HEK293 (cell line): ENCODE measurements around the gene PIP4K2A.

Experiments used
- CTCF ChIA-PET: fragments of 350-600 bp; formaldehyde crosslinking; extraction: SDS; loops from one replicate; lab custom pipeline; 2021; ENCODE audit warnings: antibody characterized with exemption; lab: Yijun Ruan, JAX
- POLR2A ChIA-PET: fragments of 300-600 bp; formaldehyde crosslinking; extraction: SDS; loops from one replicate; lab custom pipeline; 2020; ENCODE audit warnings: antibody characterized with exemption, inconsistent platforms; lab: Yijun Ruan, JAX
- H3K27ac ChIP-seq: fragments of 200-500 bp; sonication (Bioruptor generic); 2 replicates; pipeline ENCODE4 v1.5.1; 2014; ENCODE audit warnings: low read depth, low read length, control low read depth, inconsistent platforms; ENCODE audit errors: extremely low read depth
- H3K36me3 ChIP-seq, 2 experiments: fragments of 200-500 bp in 1 of 2; sonication (Bioruptor generic) in 1 of 2; 1 replicate in 1 of 2; 2 replicates in 1 of 2; pipeline ENCODE4 v1.5.1; 2014 to 2017; ENCODE audit warnings: inconsistent platforms in 2 of 2, low read length in 2 of 2; ENCODE audit not compliant: control insufficient read depth in 2 of 2, insufficient read depth in 1 of 2
- H3K4me1 ChIP-seq: fragments of 200-500 bp; sonication (Bioruptor generic); 2 replicates; pipeline ENCODE4 v1.5.1; 2014; ENCODE audit warnings: mild to moderate bottlenecking, low read length, inconsistent platforms; ENCODE audit not compliant: control insufficient read depth, insufficient read depth
- H3K4me3 ChIP-seq: 2 replicates; pipeline ENCODE4 v1.5.1; 2011; ENCODE audit warnings: low read depth, mild to moderate bottlenecking, control low read depth, low read length, moderate library complexity
- H3K9me3 ChIP-seq: fragments of 200-500 bp; sonication (Bioruptor generic); 2 replicates; pipeline ENCODE4 v1.5.1; 2014; ENCODE audit warnings: low read depth, low read length, inconsistent platforms; ENCODE audit not compliant: control insufficient read depth, insufficient read depth
- EGR2 ChIP-seq: fragments of 450-650 bp; formaldehyde crosslinking; IDR thresholded peaks from 2 replicates; pipeline ENCODE4 v1.5.1; 2016; ENCODE audit warnings: low read depth, missing biosample characterization, missing genetic modification characterization
- OSR2 ChIP-seq: fragments of 450-650 bp; formaldehyde crosslinking; IDR thresholded peaks from 2 replicates; pipeline ENCODE4 v1.5.1; 2016; ENCODE audit warnings: missing biosample characterization, missing genetic modification characterization
- RBAK ChIP-seq: fragments of 450-650 bp; formaldehyde crosslinking; IDR thresholded peaks from 2 replicates; pipeline ENCODE4 v1.5.1; 2016; ENCODE audit warnings: missing biosample characterization, missing genetic modification characterization
- SCRT2 ChIP-seq: fragments of 450-650 bp; formaldehyde crosslinking; IDR thresholded peaks from 2 replicates; pipeline ENCODE4 v1.5.1; 2016; ENCODE audit warnings: missing biosample characterization, missing genetic modification characterization
- TRIM28 ChIP-seq: IDR thresholded peaks from 2 replicates; pipeline ENCODE4 v1.6.1; 2011; ENCODE audit warnings: low read length, control low read depth, borderline replicate concordance
- ZFHX2 ChIP-seq: fragments of 450-650 bp; formaldehyde crosslinking; conservative IDR thresholded peaks from 2 replicates; pipeline ENCODE4 v1.5.1; 2016; ENCODE audit warnings: missing biosample characterization, missing genetic modification characterization
- ZNF140 ChIP-seq: fragments of 450-650 bp; formaldehyde crosslinking; IDR thresholded peaks from 2 replicates; pipeline ENCODE4 v1.5.1; 2016; ENCODE audit warnings: missing biosample characterization, missing genetic modification characterization
- ZNF175 ChIP-seq: fragments of 450-650 bp; formaldehyde crosslinking; IDR thresholded peaks from 2 replicates; pipeline ENCODE4 v1.5.1; 2016; ENCODE audit warnings: missing biosample characterization, missing genetic modification characterization
- ZNF184 ChIP-seq: fragments of 450-650 bp; IDR thresholded peaks from 2 replicates; pipeline ENCODE4 v1.5.1; 2018; ENCODE audit warnings: missing biosample characterization, mild to moderate bottlenecking, missing genetic modification characterization
- ZNF214 ChIP-seq: fragments of 450-650 bp; formaldehyde crosslinking; IDR thresholded peaks from 2 replicates; pipeline ENCODE4 v1.5.1; 2017; ENCODE audit warnings: missing biosample characterization, mild to moderate bottlenecking, missing genetic modification characterization, borderline replicate concordance
- ZNF221 ChIP-seq: fragments of 450-650 bp; formaldehyde crosslinking; IDR thresholded peaks from 2 replicates; pipeline ENCODE4 v1.5.1; 2017; ENCODE audit warnings: missing biosample characterization, missing genetic modification characterization, borderline replicate concordance
- ZNF23 ChIP-seq: fragments of 450-650 bp; formaldehyde crosslinking; IDR thresholded peaks from 2 replicates; pipeline ENCODE4 v1.5.1; 2016; ENCODE audit warnings: missing biosample characterization, missing genetic modification characterization, borderline replicate concordance
- ZNF266 ChIP-seq: fragments of 450-650 bp; formaldehyde crosslinking; IDR thresholded peaks from 2 replicates; pipeline ENCODE4 v1.5.1; 2016; ENCODE audit warnings: missing biosample characterization, missing genetic modification characterization, low read depth
- ZNF292 ChIP-seq: fragments of 450-650 bp; formaldehyde crosslinking; IDR thresholded peaks from 2 replicates; pipeline ENCODE4 v1.5.1; 2016; ENCODE audit warnings: low read depth, missing biosample characterization, missing genetic modification characterization, borderline replicate concordance
- ZNF341 ChIP-seq: fragments of 450-650 bp; formaldehyde crosslinking; IDR thresholded peaks from 2 replicates; pipeline ENCODE4; 2016; ENCODE audit warnings: low read depth, missing biosample characterization, missing genetic modification characterization
- ZNF555 ChIP-seq: fragments of 450-650 bp; formaldehyde crosslinking; conservative IDR thresholded peaks from 2 replicates; pipeline ENCODE4 v1.5.1; 2017; ENCODE audit warnings: missing biosample characterization, mild to moderate bottlenecking, missing genetic modification characterization, inconsistent platforms
- ZNF571 ChIP-seq: fragments of 450-650 bp; formaldehyde crosslinking; IDR thresholded peaks from 2 replicates; pipeline ENCODE4 v1.5.0; 2017; ENCODE audit warnings: missing biosample characterization, missing genetic modification characterization
- ZNF621 ChIP-seq: fragments of 450-650 bp; formaldehyde crosslinking; IDR thresholded peaks from 2 replicates; pipeline ENCODE4 v1.5.1; 2017; ENCODE audit warnings: missing biosample characterization, missing genetic modification characterization
- ZNF629 ChIP-seq: fragments of 450-650 bp; formaldehyde crosslinking; IDR thresholded peaks from 2 replicates; pipeline ENCODE4 v1.5.1; 2017; ENCODE audit warnings: missing biosample characterization, missing genetic modification characterization
- ZNF660 ChIP-seq: fragments of 450-650 bp; IDR thresholded peaks from 2 replicates; pipeline ENCODE4 v1.5.1; 2018; ENCODE audit warnings: missing biosample characterization, mild to moderate bottlenecking, missing genetic modification characterization
- TF ChIP-seq, protein P1 (sequence below): fragments of 450-650 bp; formaldehyde crosslinking; IDR thresholded peaks from 2 replicates; pipeline ENCODE4 v1.5.1; 2016; ENCODE audit warnings: missing biosample characterization, missing genetic modification characterization
- TF ChIP-seq, protein P2 (sequence below): fragments of 450-650 bp; formaldehyde crosslinking; IDR thresholded peaks from 2 replicates; pipeline ENCODE4 v1.5.1; 2016; ENCODE audit warnings: missing biosample characterization, missing genetic modification characterization
- TF ChIP-seq, protein P3 (sequence below): fragments of 450-650 bp; formaldehyde crosslinking; IDR thresholded peaks from 2 replicates; pipeline ENCODE4 v1.5.1; 2016; ENCODE audit warnings: missing biosample characterization, missing genetic modification characterization
- TF ChIP-seq, protein P4 (sequence below): fragments of 450-650 bp; IDR thresholded peaks from 2 replicates; pipeline ENCODE4 v1.5.1; 2018; ENCODE audit warnings: missing biosample characterization, missing genetic modification characterization
- TF ChIP-seq, protein P5 (sequence below): IDR thresholded peaks from 2 replicates; pipeline ENCODE4 v1.6.1; 2011; ENCODE audit warnings: mild to moderate bottlenecking, low read depth, low read length, borderline replicate concordance

Gene PIP4K2A

DNA sequence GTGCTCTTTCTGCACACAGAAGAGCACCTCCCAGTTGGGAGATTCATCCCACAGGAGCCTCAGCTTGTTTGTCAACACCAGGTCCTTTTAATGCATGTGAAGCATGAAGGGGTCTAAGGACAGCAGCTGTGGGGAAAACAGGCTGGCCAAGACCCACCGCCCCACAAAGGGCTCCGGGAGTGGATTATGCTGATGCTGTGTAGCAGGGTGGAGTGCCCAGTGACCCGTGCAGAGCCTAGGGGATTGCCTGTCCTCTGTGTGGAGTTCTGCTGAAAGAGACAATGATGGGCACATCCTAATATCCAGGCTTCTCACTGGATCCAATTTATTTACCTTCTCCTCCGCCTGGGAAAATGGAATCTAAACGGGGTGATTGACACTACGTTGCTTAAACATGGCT lies 74.0 kb downstream of the PIP4K2A start:
- ChIA-PET POLR2A (no interaction called here), CTCF (interaction anchor here (1.1 kb wide), 1 partner anchor 34 kb away, joined by 4 read pairs; no protein-coding TSS in a partner anchor)
- H3K27ac ChIP-seq: no peak overlapping the region
- no peaks in the 10 kb centered on the region for H3K4me1 ChIP-seq
- H3K36me3 ChIP-seq: no peaks in the 10 kb centered on the region
- TF ChIP-seq ZNF629 (tag by site-specific recombination) (no peak), ZNF555 (tag by site-specific recombination) (no peak), ZNF221 (tag by site-specific recombination) (no peak), ZNF140 (no peak), ZNF292 (tag by site-specific recombination) (no peak), ZNF341 (tag by site-specific recombination) (no peak), ZNF266 (tag by site-specific recombination) (no peak), TRIM28 (no peak), EGR2 (tag by site-specific recombination) (no peak)
- TF ChIP-seq, protein P1, sequence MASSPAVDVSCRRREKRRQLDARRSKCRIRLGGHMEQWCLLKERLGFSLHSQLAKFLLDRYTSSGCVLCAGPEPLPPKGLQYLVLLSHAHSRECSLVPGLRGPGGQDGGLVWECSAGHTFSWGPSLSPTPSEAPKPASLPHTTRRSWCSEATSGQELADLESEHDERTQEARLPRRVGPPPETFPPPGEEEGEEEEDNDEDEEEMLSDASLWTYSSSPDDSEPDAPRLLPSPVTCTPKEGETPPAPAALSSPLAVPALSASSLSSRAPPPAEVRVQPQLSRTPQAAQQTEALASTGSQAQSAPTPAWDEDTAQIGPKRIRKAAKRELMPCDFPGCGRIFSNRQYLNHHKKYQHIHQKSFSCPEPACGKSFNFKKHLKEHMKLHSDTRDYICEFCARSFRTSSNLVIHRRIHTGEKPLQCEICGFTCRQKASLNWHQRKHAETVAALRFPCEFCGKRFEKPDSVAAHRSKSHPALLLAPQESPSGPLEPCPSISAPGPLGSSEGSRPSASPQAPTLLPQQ (tag by site-specific recombination): no peak
- TF ChIP-seq, protein P2, sequence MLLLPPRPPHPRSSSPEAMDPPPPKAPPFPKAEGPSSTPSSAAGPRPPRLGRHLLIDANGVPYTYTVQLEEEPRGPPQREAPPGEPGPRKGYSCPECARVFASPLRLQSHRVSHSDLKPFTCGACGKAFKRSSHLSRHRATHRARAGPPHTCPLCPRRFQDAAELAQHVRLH: no peak
- no peaks in the 10 kb centered on the region for H3K9me3 ChIP-seq
- no peak overlapping the region for H3K4me3 ChIP-seq

DNA sequence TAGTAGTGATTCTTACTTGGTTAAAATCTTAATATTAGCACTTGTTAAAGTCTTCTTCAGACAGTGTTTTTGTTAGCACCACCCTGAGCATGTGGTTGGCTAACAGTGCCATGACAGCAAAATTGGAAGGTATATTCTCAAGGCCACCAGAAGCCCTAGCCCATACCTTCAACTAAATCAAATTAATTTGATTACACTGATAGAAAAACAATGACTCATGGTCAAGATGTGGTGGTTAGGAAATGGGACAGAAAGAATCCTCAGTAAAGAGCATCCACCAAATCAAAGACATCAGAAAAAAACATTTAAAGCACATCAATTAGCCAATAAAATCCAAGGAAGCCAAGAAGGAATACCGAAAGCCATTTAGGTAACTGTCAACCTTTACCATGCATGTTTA lies 75.5 kb downstream of the PIP4K2A start:
- CTCF ChIA-PET: interaction anchor here (1.1 kb wide), 1 partner anchor 35 kb away, joined by 4 read pairs; no protein-coding TSS in a partner anchor
- no peaks in the 10 kb centered on the region for H3K9me3 ChIP-seq
- H3K4me3 ChIP-seq: no peak overlapping the region
- H3K36me3 ChIP-seq: no peaks in the 10 kb centered on the region
- POLR2A ChIA-PET: interaction anchor here (0.6 kb wide), 1 partner anchor 56 kb away, joined by 5 read pairs; no protein-coding TSS in a partner anchor
- H3K27ac ChIP-seq: no peak overlapping the region
- H3K4me1 ChIP-seq: peaks cover 3% of the 10 kb centered on the region; the same call in 1 of the 2 replicates
- TF ChIP-seq, protein P3, sequence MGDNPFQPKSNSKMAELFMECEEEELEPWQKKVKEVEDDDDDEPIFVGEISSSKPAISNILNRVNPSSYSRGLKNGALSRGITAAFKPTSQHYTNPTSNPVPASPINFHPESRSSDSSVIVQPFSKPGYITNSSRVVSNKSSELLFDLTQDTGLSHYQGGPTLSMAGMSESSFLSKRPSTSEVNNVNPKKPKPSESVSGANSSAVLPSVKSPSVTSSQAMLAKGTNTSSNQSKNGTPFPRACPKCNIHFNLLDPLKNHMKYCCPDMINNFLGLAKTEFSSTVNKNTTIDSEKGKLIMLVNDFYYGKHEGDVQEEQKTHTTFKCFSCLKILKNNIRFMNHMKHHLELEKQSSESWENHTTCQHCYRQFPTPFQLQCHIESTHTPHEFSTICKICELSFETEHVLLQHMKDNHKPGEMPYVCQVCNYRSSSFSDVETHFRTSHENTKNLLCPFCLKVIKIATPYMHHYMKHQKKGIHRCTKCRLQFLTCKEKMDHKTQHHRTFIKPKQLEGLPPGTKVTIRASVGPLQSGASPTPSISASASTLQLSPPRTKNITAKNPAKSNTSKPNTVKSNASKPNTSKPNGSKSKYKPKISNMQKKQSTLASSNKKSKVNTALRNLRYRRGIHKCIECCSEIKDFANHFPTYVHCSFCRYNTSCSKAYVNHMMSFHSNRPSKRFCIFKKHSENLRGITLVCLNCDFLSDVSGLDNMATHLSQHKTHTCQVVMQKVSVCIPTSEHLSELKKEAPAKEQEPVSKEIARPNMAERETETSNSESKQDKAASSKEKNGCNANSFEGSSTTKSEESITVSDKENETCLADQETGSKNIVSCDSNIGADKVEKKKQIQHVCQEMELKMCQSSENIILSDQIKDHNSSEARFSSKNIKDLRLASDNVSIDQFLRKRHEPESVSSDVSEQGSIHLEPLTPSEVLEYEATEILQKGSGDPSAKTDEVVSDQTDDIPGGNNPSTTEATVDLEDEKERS (tag by site-specific recombination): no peak
- TF ChIP-seq ZNF184 (tag by site-specific recombination) (no peak), ZNF292 (tag by site-specific recombination) (no peak), RBAK (tag by site-specific recombination) (no peak), ZNF571 (tag by site-specific recombination) (no peak), SCRT2 (tag by site-specific recombination) (no peak), ZNF214 (tag by site-specific recombination) (no peak), ZNF23 (tag by site-specific recombination) (no peak), ZNF621 (tag by site-specific recombination) (no peak), ZNF660 (no peak), ZFHX2 (tag by site-specific recombination) (no peak), EGR2 (tag by site-specific recombination) (no peak), ZNF175 (tag by site-specific recombination) (no peak), OSR2 (tag by site-specific recombination) (no peak)
- TF ChIP-seq, protein P4, sequence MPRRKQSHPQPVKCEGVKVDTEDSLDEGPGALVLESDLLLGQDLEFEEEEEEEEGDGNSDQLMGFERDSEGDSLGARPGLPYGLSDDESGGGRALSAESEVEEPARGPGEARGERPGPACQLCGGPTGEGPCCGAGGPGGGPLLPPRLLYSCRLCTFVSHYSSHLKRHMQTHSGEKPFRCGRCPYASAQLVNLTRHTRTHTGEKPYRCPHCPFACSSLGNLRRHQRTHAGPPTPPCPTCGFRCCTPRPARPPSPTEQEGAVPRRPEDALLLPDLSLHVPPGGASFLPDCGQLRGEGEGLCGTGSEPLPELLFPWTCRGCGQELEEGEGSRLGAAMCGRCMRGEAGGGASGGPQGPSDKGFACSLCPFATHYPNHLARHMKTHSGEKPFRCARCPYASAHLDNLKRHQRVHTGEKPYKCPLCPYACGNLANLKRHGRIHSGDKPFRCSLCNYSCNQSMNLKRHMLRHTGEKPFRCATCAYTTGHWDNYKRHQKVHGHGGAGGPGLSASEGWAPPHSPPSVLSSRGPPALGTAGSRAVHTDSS (tag by site-specific recombination): no peak
- TF ChIP-seq, protein P5, sequence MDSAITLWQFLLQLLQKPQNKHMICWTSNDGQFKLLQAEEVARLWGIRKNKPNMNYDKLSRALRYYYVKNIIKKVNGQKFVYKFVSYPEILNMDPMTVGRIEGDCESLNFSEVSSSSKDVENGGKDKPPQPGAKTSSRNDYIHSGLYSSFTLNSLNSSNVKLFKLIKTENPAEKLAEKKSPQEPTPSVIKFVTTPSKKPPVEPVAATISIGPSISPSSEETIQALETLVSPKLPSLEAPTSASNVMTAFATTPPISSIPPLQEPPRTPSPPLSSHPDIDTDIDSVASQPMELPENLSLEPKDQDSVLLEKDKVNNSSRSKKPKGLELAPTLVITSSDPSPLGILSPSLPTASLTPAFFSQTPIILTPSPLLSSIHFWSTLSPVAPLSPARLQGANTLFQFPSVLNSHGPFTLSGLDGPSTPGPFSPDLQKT: no peak
- TF ChIP-seq, protein P1 (tag by site-specific recombination): no peak
